ENCODE results near the gene HAUS8. TPM values are rescaled to one million over a fixed set of nuclear protein-coding genes. Genes with fewer than 3 reads are reported as not detected.
"Not testable (repeated sequence)": the region's sequence is repeated elsewhere in the genome, so short reads cannot be mapped to it uniquely, and the experiment has no call there.

HAUS8 gene
- total and polyA plus RNA-seq, 4 donors, result 2.4 to 10.7 (median 7.8) TPM

- H3K4me3 ChIP-seq (ENCODE audit: low read depth, low read length), result no peak overlapping the region
- H3K36me3 ChIP-seq (ENCODE audit: control insufficient read depth, insufficient read depth, low read length), result no peaks in the 10 kb centered on the region
- peaks cover 3% of the 10 kb centered on the region for H3K9me3 ChIP-seq (ENCODE audit: control insufficient read depth, insufficient read depth, low read length)
- peaks cover 8% of the 10 kb centered on the region for H3K4me1 ChIP-seq (ENCODE audit: control insufficient read depth, insufficient read depth, low read length)
- H3K27me3 ChIP-seq (ENCODE audit: control insufficient read depth, insufficient read depth, low read length), result peaks cover 2% of the 10 kb centered on the region
- no peak overlapping the region for H3K27ac ChIP-seq (ENCODE audit: low read depth, low read length)
- DNase-seq (ENCODE audit: low read depth in 4 of 6, low spot score in 6 of 6), result peak in 5 of 6 donors; percentile 43 to 86 (median 60)
These were observed 54.9 kb downstream of the HAUS8 start for GRCh38 chr19:17020385-17020784.

GRCh38 chr19:17014212-17014861, 60.9 kb downstream of the HAUS8 start:
- not testable (repeated sequence) for H3K27me3 ChIP-seq (ENCODE audit: control insufficient read depth, insufficient read depth, low read length); DNase-seq (ENCODE audit: low read depth in 4 of 6, low spot score in 6 of 6); H3K4me1 ChIP-seq (ENCODE audit: control insufficient read depth, insufficient read depth, low read length); H3K4me3 ChIP-seq (ENCODE audit: low read depth, low read length); H3K27ac ChIP-seq (ENCODE audit: low read depth, low read length); H3K9me3 ChIP-seq (ENCODE audit: control insufficient read depth, insufficient read depth, low read length); H3K36me3 ChIP-seq (ENCODE audit: control insufficient read depth, insufficient read depth, low read length)
- 100% methylated on average over 3 of the region's 9 CpGs for WGBS (ENCODE audit: insufficient coverage)

- no peaks in the 10 kb centered on the region for H3K4me1 ChIP-seq (ENCODE audit: control insufficient read depth, insufficient read depth, low read length)
- H3K4me3 ChIP-seq (ENCODE audit: low read depth, low read length), result no peak overlapping the region
- H3K9me3 ChIP-seq (ENCODE audit: control insufficient read depth, insufficient read depth, low read length), result no peaks in the 10 kb centered on the region
- no peak for DNase-seq (ENCODE audit: low read depth in 4 of 6, low spot score in 6 of 6)
- H3K27ac ChIP-seq (ENCODE audit: low read depth, low read length), result no peak overlapping the region
- 93% methylated on average over 15 of the region's 16 CpGs for WGBS (ENCODE audit: insufficient coverage)
- H3K36me3 ChIP-seq (ENCODE audit: control insufficient read depth, insufficient read depth, low read length), result no peaks in the 10 kb centered on the region
- no peaks in the 10 kb centered on the region for H3K27me3 ChIP-seq (ENCODE audit: control insufficient read depth, insufficient read depth, low read length)
These were observed 63.8 kb downstream of the HAUS8 start for GRCh38 chr19:17011485-17011884.

GRCh38 chr19:17006579-17006978, 68.7 kb downstream of the HAUS8 start:
- no peak overlapping the region for H3K27ac ChIP-seq (ENCODE audit: low read depth, low read length)
- H3K9me3 ChIP-seq (ENCODE audit: control insufficient read depth, insufficient read depth, low read length), result no peaks in the 10 kb centered on the region
- no peaks in the 10 kb centered on the region for H3K27me3 ChIP-seq (ENCODE audit: control insufficient read depth, insufficient read depth, low read length)
- no peaks in the 10 kb centered on the region for H3K4me1 ChIP-seq (ENCODE audit: control insufficient read depth, insufficient read depth, low read length)
- H3K36me3 ChIP-seq (ENCODE audit: control insufficient read depth, insufficient read depth, low read length), result no peaks in the 10 kb centered on the region
- H3K4me3 ChIP-seq (ENCODE audit: low read depth, low read length), result no peak overlapping the region
- WGBS (ENCODE audit: insufficient coverage), result 97% methylated on average over 3 of the region's 3 CpGs
- DNase-seq (ENCODE audit: low read depth in 4 of 6, low spot score in 6 of 6), result no peak

- no peak for DNase-seq (ENCODE audit: low read depth in 4 of 6, low spot score in 6 of 6)
- 88% methylated on average over 3 of the region's 3 CpGs for WGBS (ENCODE audit: insufficient coverage)
- H3K36me3 ChIP-seq (ENCODE audit: control insufficient read depth, insufficient read depth, low read length), result no peaks in the 10 kb centered on the region
- no peak overlapping the region for H3K27ac ChIP-seq (ENCODE audit: low read depth, low read length)
- no peak overlapping the region for H3K4me3 ChIP-seq (ENCODE audit: low read depth, low read length)
- H3K27me3 ChIP-seq (ENCODE audit: control insufficient read depth, insufficient read depth, low read length), result no peaks in the 10 kb centered on the region
- no peaks in the 10 kb centered on the region for H3K9me3 ChIP-seq (ENCODE audit: control insufficient read depth, insufficient read depth, low read length)
- no peaks in the 10 kb centered on the region for H3K4me1 ChIP-seq (ENCODE audit: control insufficient read depth, insufficient read depth, low read length)
These were observed 70.3 kb downstream of the HAUS8 start for GRCh38 chr19:17005000-17005399.

- Histone ChIP-seq H3K27me3 (ENCODE audit: control insufficient read depth, insufficient read depth, low read length) (no peaks in the 10 kb centered on the region), H3K9me3 (ENCODE audit: control insufficient read depth, insufficient read depth, low read length) (no peaks in the 10 kb centered on the region), H3K4me3 (ENCODE audit: low read depth, low read length) (no peak overlapping the region), H3K4me1 (ENCODE audit: control insufficient read depth, insufficient read depth, low read length) (no peaks in the 10 kb centered on the region), H3K36me3 (ENCODE audit: control insufficient read depth, insufficient read depth, low read length) (no peaks in the 10 kb centered on the region), H3K27ac (ENCODE audit: low read depth, low read length) (no peak overlapping the region)
- WGBS (ENCODE audit: insufficient coverage), result 92% methylated on average over 14 of the region's 15 CpGs
- DNase-seq (ENCODE audit: low read depth in 4 of 6, low spot score in 6 of 6), result no peak
These were observed 70.9 kb downstream of the HAUS8 start for GRCh38 chr19:17004386-17004785.

GRCh38 chr19:17002455-17002854, 72.8 kb downstream of the HAUS8 start:
- DNase-seq (ENCODE audit: low read depth in 4 of 6, low spot score in 6 of 6), result no peak
- Histone ChIP-seq H3K4me1 (ENCODE audit: control insufficient read depth, insufficient read depth, low read length) (no peaks in the 10 kb centered on the region), H3K36me3 (ENCODE audit: control insufficient read depth, insufficient read depth, low read length) (no peaks in the 10 kb centered on the region), H3K27ac (ENCODE audit: low read depth, low read length) (no peak overlapping the region), H3K27me3 (ENCODE audit: control insufficient read depth, insufficient read depth, low read length) (no peaks in the 10 kb centered on the region), H3K4me3 (ENCODE audit: low read depth, low read length) (no peak overlapping the region), H3K9me3 (ENCODE audit: control insufficient read depth, insufficient read depth, low read length) (peaks cover 5% of the 10 kb centered on the region)
- WGBS (ENCODE audit: insufficient coverage), result 87% methylated on average over 7 of the region's 7 CpGs

- Histone ChIP-seq H3K4me3 (ENCODE audit: low read depth, low read length) (no peak overlapping the region), H3K4me1 (ENCODE audit: control insufficient read depth, insufficient read depth, low read length) (no peaks in the 10 kb centered on the region), H3K9me3 (ENCODE audit: control insufficient read depth, insufficient read depth, low read length) (peaks cover 5% of the 10 kb centered on the region), H3K36me3 (ENCODE audit: control insufficient read depth, insufficient read depth, low read length) (no peaks in the 10 kb centered on the region), H3K27me3 (ENCODE audit: control insufficient read depth, insufficient read depth, low read length) (no peaks in the 10 kb centered on the region), H3K27ac (ENCODE audit: low read depth, low read length) (no peak overlapping the region)
- WGBS (ENCODE audit: insufficient coverage), result 69% methylated on average over 7 of the region's 7 CpGs
- DNase-seq (ENCODE audit: low read depth in 4 of 6, low spot score in 6 of 6), result no peak
These were observed 73.6 kb downstream of the HAUS8 start for GRCh38 chr19:17001603-17002183.

All from spinal cord (tissue), 10 donors.